RWPE2 (cell line): ENCODE measurements around the gene USP7.
"Not testable (repeated sequence)": the region's sequence is repeated elsewhere in the genome, so short reads cannot be mapped to it uniquely, and the experiment has no call there.

ENCODE experiments used
- ATAC-seq: fragments of 200-7000 bp; cut with Tn5 transposase; 3 replicates; pipeline ENCODE4 v1.9.1; 2021; ENCODE audit warnings: low read depth
- DNase-seq: peaks from one replicate; pipeline ENCODE4 v3.0.0-alpha.2; 2020; ENCODE audit warnings: low spot score
- H3K27ac ChIP-seq: fragments of 450-650 bp; 2 replicates; pipeline ENCODE4 v1.5.1; 2017; ENCODE audit warnings: mild to moderate bottlenecking; ENCODE audit not compliant: poor library complexity, severe bottlenecking
- H3K27me3 ChIP-seq: fragments of 250-450 bp; sonication (Bioruptor Pico); 2 replicates; pipeline ENCODE4 v1.5.1; 2021; ENCODE audit warnings: mild to moderate bottlenecking, moderate library complexity; ENCODE audit not compliant: insufficient read depth, poor library complexity, severe bottlenecking
- H3K36me3 ChIP-seq: fragments of 250-450 bp; sonication (Bioruptor Pico); 2 replicates; pipeline ENCODE4 v1.5.1; 2020; ENCODE audit warnings: low read depth, mild to moderate bottlenecking, moderate library complexity
- H3K4me1 ChIP-seq: fragments of 250-450 bp; sonication (Bioruptor Pico); 2 replicates; pipeline ENCODE4 v1.5.1; 2021; ENCODE audit warnings: mild to moderate bottlenecking, moderate library complexity; ENCODE audit not compliant: insufficient read depth, poor library complexity, severe bottlenecking
- H3K4me3 ChIP-seq: fragments of 250-450 bp; sonication (Bioruptor Pico); 2 replicates; pipeline ENCODE4 v1.5.1; 2021; ENCODE audit warnings: mild to moderate bottlenecking, moderate library complexity; ENCODE audit not compliant: severe bottlenecking
- H3K9me3 ChIP-seq: fragments of 250-450 bp; sonication (Bioruptor Pico); 2 replicates; pipeline ENCODE4 v1.5.1; 2021; ENCODE audit warnings: mild to moderate bottlenecking, moderate library complexity; ENCODE audit not compliant: severe bottlenecking
- TF ChIP-seq, protein P1 (sequence below): fragments of 450-650 bp; IDR thresholded peaks from one replicate; pipeline ENCODE4 v1.5.1; 2017; ENCODE audit warnings: mild to moderate bottlenecking, moderate library complexity; ENCODE audit not compliant: poor library complexity, severe bottlenecking

The USP7 gene

DNA sequence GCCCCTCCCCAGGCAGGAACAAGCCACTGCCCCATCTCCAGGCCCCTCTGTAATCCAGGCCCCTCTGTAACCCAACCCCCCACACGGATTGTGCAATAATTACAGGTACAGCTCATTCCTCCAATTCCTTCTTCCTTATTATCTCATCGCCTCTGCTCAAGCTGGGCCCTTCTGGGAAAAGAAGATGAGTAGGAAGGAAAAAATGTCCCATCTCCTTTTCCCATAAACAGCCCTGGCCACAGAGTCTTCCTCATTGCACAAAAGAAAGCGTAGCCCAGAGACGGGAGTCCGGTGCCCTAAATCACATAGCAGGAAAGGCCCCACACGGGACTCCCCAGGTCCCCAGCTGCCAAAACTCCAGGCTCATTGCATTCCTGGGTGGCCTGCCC, 85.2 kb downstream of the USP7 start:
- DNase-seq (no peak), ATAC-seq (peak; percentile 86)
- no peak overlapping the region for H3K4me3 ChIP-seq
- H3K9me3 ChIP-seq, result no peaks in the 10 kb centered on the region
- peaks cover 13% of the 10 kb centered on the region for H3K4me1 ChIP-seq
- peak overlapping the region; percentile 92 for H3K27ac ChIP-seq
- H3K36me3 ChIP-seq, result no peaks in the 10 kb centered on the region
- TF ChIP-seq, protein P1, sequence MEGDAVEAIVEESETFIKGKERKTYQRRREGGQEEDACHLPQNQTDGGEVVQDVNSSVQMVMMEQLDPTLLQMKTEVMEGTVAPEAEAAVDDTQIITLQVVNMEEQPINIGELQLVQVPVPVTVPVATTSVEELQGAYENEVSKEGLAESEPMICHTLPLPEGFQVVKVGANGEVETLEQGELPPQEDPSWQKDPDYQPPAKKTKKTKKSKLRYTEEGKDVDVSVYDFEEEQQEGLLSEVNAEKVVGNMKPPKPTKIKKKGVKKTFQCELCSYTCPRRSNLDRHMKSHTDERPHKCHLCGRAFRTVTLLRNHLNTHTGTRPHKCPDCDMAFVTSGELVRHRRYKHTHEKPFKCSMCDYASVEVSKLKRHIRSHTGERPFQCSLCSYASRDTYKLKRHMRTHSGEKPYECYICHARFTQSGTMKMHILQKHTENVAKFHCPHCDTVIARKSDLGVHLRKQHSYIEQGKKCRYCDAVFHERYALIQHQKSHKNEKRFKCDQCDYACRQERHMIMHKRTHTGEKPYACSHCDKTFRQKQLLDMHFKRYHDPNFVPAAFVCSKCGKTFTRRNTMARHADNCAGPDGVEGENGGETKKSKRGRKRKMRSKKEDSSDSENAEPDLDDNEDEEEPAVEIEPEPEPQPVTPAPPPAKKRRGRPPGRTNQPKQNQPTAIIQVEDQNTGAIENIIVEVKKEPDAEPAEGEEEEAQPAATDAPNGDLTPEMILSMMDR, result no peak
- no peaks in the 10 kb centered on the region for H3K27me3 ChIP-seq

GRCh38 chr16:8877894-8878522, 85.7 kb downstream of the USP7 start:
- ATAC-seq (peak; percentile 74), DNase-seq (no peak)
- no peak overlapping the region for H3K4me3 ChIP-seq
- no peaks in the 10 kb centered on the region for H3K36me3 ChIP-seq
- H3K9me3 ChIP-seq, result no peaks in the 10 kb centered on the region
- peaks cover 13% of the 10 kb centered on the region for H3K4me1 ChIP-seq
- H3K27ac ChIP-seq, result peak overlapping the region; percentile 92
- H3K27me3 ChIP-seq, result no peaks in the 10 kb centered on the region
- TF ChIP-seq, protein P1, result no peak

DNA sequence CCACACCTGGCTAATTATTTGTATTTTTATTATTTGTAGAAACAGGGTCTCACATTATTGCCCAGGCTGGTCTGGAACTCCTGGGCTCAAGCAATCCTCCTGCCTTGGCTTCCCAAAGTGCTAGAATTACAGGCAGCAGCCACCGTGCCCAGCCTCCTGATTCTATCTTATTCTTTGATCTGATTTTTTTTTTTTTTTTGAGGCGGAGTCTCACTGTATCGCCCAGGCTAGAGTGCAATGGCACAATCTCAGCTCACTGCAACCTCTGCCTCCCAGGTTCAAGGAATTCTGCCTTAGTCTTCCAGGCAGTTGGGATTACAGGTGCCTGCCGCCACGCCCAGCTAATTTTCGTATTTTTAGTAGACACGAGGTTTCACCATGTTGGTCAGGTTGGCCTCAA, 88.4 kb downstream of the USP7 start:
- ATAC-seq, DNase-seq, H3K9me3 ChIP-seq, H3K27me3 ChIP-seq, H3K36me3 ChIP-seq, H3K4me3 ChIP-seq: not testable (repeated sequence)
- Histone ChIP-seq H3K27ac (peak overlapping the region; percentile 5), H3K4me1 (peaks cover 24% of the 10 kb centered on the region)

DNA sequence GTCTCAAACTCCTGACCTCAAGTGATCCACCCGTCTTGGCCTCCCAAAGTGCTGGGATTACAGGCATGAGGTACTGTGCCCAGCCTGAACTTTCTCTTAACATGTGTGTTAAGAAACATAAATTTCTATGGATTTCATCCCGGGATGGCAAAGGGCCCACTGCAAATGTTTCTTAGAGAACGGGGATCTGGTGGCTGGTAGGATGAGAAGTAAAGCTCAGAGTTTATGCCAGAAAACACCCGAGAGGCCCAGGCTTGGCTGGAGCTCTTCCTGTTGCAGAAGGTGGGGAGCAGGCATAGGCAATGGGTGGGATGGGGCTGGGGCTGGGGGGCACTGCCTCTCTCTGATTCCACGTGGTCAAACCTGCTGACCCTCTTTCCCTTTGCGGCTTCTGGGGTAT, 89.3 kb downstream of the USP7 start:
- H3K4me1 ChIP-seq, result peaks cover 24% of the 10 kb centered on the region
- peak overlapping the region; percentile 6 for H3K27ac ChIP-seq
- no peaks in the 10 kb centered on the region for H3K36me3 ChIP-seq
- no peaks in the 10 kb centered on the region for H3K9me3 ChIP-seq
- ATAC-seq, result no peak
- DNase-seq, result no peak
- H3K27me3 ChIP-seq, result no peaks in the 10 kb centered on the region
- H3K4me3 ChIP-seq, result no peak overlapping the region
- TF ChIP-seq, protein P1, result no peak

DNA sequence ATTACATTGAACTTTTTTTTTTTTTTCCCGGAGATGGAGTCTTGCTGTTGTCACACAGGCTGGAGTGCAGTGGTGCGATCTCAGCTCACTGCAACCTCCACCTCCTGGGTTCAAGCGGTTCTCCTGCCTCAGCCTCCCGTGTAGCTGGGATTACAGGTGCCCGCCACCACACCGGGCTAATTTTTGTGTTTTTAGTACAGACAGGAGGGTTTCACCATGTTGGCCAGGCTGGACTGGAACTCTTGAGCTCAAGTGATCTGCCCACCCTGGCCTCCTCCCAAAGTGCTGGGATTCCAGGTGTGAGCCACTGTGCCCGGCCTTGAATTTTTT, 89.9 kb downstream of the USP7 start:
- not testable (repeated sequence) for H3K27me3 ChIP-seq, DNase-seq, H3K4me3 ChIP-seq, ATAC-seq, H3K36me3 ChIP-seq, H3K9me3 ChIP-seq
- Histone ChIP-seq H3K4me1 (peaks cover 21% of the 10 kb centered on the region), H3K27ac (peak overlapping the region; percentile 6)
- TF ChIP-seq, protein P1, result peak; percentile 15
